Measurements from ENCODE around the gene PHKG1.
"Not testable (repeated sequence)": the region's sequence is repeated elsewhere in the genome, so short reads cannot be mapped to it uniquely, and the experiment has no call there.

The PHKG1 gene

DNA sequence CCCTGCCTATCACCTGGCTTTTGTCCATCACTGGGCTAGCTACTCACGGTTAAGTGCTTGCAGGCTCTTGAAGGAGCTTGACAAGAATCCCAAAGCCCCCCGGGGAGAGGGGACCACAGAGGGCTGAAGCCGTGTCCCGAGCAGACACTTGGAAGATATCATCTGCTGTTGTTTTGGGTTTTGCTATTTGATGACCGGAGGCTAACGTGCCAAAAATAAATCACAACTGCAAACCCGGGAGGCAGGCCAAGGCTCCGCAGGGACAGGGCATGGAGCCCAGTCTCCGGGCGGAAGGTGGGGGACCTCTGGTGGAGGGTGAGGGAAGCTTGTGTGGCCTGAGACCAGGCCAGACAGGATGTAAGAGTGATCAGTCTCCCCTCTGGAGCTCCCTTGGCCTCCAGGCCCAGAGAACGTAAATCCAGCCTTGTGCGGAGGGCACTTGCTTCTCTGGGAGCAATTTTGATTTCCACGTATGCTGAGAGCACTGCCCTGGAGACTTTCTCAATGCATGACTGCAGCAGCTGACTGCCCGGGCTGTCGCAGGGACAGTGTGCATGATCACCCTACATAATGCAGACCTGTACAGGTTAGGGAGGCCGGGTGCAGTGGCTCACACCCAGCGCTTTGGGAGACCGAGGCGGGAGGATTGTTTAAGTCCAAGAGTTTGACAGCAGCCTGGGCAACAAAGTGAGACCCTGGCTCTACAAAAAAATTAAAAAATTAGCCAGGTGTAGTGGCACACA, at the start of gene PHKG1:
PHKG1 (minus strand) TSS at position 164 of the 743 bp plus-strand sequence. CDS start 4,011 bp downstream, outside the sequence.
- peak; percentile 47 for ATAC-seq
- Mint-ChIP-seq H3K4me1 (no peaks in the 10 kb centered on the region), H3K27ac (peak within 1 kb of the TSS; percentile 51 to 74), H3K27me3 (no peaks in the 10 kb centered on the region), H3K4me3 (no peak within 1 kb of the TSS), H3K9me3 (no peaks in the 10 kb centered on the region)
- no peak for DNase-seq

DNA sequence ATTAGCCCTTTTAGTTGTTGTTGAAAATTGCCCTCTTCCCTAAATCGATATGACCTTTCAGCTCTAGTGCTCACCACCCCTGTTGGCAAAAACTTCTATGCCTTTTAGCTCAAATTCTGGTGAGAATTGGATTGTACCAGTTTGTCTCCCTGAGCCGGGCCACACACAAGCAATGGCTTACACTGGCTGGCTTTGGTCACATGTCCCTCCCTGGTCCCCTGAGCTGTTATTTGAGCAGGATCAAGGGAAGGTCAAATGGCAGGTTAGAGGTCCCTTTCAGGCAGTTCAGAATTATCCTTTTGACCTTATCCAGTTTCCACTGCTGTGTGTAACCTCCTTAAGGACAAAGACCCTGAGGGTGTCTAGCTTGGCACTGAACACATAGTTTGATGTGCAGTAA, 38.3 kb upstream of the PHKG1 start:
- H3K4me3 Mint-ChIP-seq, ATAC-seq, H3K9me3 Mint-ChIP-seq, DNase-seq, H3K27me3 Mint-ChIP-seq, H3K4me1 Mint-ChIP-seq, H3K27ac Mint-ChIP-seq: not testable (repeated sequence)

DNA sequence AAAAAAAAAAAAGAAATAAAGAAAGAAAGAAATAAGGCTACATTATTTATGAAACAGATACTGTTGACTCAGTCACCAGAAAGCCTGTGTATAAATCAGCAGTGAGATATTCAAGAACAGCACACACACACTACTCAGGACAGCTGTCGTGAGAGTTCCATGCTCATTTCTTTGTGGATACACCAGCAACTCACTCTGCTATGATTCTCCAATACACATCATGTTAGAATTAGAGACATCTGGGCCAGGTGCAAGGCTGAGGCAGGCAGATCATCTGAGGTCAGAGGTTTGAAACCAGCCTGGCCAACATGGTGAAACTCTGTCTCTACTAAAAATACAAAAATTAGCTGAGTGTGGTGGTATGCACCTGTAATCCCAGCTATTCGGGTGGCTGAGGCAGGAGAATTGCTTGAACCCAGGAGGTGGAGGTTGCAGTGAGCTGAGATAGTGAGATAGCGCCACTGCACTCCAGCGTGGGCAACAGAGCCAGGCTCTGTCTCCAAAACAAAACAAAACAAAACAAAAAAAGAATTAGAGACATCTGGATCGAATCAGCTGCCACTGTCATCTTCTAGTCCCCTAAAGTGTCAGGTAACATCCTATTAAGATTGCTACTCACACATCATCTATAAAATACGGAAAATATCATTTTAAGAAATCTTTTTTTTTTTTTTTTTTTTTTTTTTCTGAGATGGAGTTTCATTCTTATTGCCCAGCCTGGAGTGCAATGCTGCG, 34.7 kb upstream of the PHKG1 start:
- Mint-ChIP-seq H3K4me3 (no peak overlapping the region), H3K4me1 (no peaks in the 10 kb centered on the region), H3K9me3 (no peaks in the 10 kb centered on the region), H3K27ac (no peak overlapping the region), H3K27me3 (no peaks in the 10 kb centered on the region)
- no peak for ATAC-seq
- DNase-seq: no peak

DNA sequence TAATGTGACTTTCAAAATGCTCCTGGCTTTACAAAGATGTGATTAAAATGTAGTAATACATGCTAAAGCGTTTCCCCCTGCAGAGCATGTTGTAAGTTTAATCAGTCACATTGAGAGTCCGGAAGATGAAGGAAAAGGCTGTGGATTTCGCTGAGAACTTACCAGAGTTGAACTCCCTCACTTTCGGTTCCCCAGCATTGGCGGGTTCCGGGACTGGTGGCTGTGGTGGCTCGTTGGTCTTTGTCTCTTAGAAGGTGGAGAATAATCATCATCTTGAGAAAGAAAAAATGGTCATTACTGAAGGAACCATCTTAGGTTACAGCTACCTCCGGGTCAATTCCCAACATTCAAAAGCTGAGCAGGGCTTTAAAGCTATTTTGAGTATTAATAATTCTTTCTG, 33.1 kb upstream of the PHKG1 start:
- Mint-ChIP-seq H3K27me3 (no peaks in the 10 kb centered on the region), H3K9me3 (no peaks in the 10 kb centered on the region), H3K27ac (no peak overlapping the region)

DNA sequence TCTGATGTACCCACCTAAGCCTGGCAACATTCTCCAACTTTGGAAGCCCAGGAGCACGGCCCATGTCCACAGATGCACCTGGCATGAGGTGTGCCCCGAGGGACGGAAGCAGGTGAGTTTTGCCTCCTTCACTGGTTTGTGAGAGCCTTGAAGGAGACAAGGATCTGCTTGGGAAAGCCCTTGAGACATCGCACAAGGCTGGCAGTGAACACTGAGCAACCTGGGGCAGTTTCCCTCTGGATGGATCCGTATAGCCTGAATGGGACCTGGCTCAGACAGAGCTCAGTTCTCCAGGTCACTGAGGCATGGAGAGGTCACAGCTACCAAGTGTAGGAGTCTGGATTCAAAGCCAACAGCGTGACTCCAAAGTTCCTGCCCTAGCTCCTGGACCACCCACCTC, 32.2 kb upstream of the PHKG1 start:
- no peak overlapping the region for H3K27ac Mint-ChIP-seq
- no peak for ATAC-seq
- H3K4me3 Mint-ChIP-seq: no peak overlapping the region
- H3K4me1 Mint-ChIP-seq: no peaks in the 10 kb centered on the region
- DNase-seq: no peak
- H3K27me3 Mint-ChIP-seq: no peaks in the 10 kb centered on the region
- no peaks in the 10 kb centered on the region for H3K9me3 Mint-ChIP-seq

More for the DNA sequence above, 33.1 kb upstream of the PHKG1 start:
- ATAC-seq (no peak), DNase-seq (no peak)
- no peak overlapping the region for H3K4me3 Mint-ChIP-seq
- no peaks in the 10 kb centered on the region for H3K4me1 Mint-ChIP-seq

DNA sequence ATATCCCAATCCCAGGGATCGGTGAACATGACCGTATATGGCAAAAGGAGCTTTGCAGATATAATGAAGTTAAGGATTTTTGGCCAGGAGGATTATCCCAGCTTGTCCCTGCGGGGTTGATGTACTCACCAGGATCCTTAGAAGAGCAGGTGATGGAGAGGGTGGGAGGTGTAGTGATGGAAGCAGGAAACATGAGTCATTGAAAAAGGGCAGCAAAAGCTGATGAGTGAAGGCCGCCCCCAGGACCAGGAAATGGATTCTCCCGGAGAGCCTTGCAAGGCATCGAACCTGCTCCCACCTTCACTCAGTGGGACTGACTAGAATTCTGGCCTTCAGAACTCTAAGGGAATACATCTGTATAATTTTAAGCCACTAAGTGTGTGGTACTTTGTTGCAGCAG, 28.7 kb upstream of the PHKG1 start:
- H3K27me3 Mint-ChIP-seq: peaks cover 18% of the 10 kb centered on the region
- no peak for DNase-seq
- no peaks in the 10 kb centered on the region for H3K4me1 Mint-ChIP-seq

DNA sequence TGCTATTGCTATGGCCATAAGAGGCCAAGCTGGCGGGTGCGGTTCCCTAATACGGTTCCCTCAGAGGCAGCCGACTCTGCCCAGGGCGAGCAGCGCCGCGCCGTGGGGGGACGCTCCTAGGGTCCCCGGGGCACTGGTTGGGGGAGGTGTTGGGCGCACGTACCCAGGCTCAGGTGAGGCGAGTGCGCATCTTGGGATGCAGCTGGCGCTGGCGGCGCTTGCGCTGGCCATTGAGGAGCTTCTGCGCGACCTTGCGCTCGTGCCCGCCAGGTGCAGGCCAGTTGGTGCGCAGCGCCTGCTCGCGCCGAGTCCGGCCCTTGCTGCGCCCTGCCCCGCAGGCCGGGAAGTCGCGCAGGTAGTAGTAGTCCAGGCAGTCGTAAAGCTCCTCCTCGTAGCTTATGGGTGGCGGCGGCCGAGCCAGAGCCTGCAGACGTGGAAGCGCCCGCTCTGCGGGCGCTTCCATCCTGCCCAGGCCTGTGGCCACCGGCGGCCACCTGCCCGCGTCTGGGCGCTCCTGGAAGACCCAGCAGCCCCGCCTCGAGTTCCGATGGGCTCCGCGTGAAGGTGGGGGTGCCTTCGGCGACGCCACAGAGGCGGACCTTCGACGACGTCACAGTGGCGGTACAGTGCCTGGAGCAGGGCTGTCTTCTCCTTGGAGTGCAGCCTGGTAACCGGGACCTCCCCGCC, 23.2 kb upstream of the PHKG1 start, which contains the start of gene NUPR2:
NUPR2 (minus strand) TSS at position 566 of the 687 bp plus-strand sequence; CDS start at position 463, 103 bp downstream.
- peak; percentile 49 for ATAC-seq
- Mint-ChIP-seq H3K9me3 (no peaks in the 10 kb centered on the region), H3K27ac (no peak within 1 kb of the TSS), H3K27me3 (peaks cover 30% of the 10 kb centered on the region), H3K4me1 (peaks cover 4% of the 10 kb centered on the region), H3K4me3 (peak within 1 kb of the TSS; percentile 37 to 66)
- no peak for DNase-seq

More for the DNA sequence above, 28.7 kb upstream of the PHKG1 start:
- H3K27ac Mint-ChIP-seq: no peak overlapping the region
- ATAC-seq: no peak
- H3K4me3 Mint-ChIP-seq: no peak overlapping the region
- no peaks in the 10 kb centered on the region for H3K9me3 Mint-ChIP-seq

DNA sequence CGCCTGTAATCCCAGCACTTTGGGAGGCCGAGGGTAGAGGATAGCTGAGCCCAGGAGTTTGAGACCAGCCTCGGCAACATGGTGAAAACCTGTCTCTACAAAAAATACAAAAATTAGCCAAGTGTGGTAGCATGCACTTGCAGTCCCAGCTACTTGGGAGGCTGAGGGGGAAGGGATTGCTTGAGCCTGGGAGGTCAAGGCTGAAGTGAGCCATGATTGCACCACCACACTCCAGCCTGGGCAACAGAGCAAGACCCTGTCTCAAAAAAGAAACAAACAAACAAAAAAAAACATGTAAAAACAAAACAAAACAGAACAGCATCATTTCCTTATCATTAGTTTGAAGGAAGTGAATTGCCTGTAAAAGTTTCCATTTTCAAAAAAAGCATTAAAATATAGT, 19.5 kb upstream of the PHKG1 start:
- H3K27ac Mint-ChIP-seq, DNase-seq, H3K4me3 Mint-ChIP-seq, ATAC-seq, H3K9me3 Mint-ChIP-seq: not testable (repeated sequence)
- H3K4me1 Mint-ChIP-seq: peaks cover 24% of the 10 kb centered on the region
- peaks cover 19% of the 10 kb centered on the region for H3K27me3 Mint-ChIP-seq

DNA sequence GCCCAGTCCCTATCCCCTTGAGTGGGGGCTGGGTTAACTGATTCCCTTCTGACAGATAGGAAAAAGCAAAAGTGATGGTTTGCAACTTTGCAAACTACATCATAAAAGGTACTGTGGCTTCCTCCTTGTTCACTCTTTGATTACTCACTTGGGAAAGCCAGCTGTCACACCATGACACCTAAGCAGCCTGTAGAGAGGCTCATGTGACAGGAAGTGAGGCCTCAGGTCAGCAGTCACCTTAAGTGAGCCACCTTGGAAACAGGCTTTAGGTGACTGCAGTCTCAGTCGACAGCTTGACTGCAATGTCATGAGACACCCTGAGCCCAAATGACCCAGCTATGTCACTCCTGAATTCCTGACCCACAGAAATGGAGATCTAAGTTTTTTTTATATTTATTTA, 17.9 kb upstream of the PHKG1 start:
- peaks cover 3% of the 10 kb centered on the region for H3K27me3 Mint-ChIP-seq
- no peak overlapping the region for H3K27ac Mint-ChIP-seq
- DNase-seq (peak in 1 of 2 donors; percentile 26), ATAC-seq (peak; percentile 27)
- peaks cover 29% of the 10 kb centered on the region for H3K4me1 Mint-ChIP-seq
- H3K4me3 Mint-ChIP-seq: no peak overlapping the region
- H3K9me3 Mint-ChIP-seq: peaks cover 14 to 17% of the 10 kb centered on the region in 2 donors

DNA sequence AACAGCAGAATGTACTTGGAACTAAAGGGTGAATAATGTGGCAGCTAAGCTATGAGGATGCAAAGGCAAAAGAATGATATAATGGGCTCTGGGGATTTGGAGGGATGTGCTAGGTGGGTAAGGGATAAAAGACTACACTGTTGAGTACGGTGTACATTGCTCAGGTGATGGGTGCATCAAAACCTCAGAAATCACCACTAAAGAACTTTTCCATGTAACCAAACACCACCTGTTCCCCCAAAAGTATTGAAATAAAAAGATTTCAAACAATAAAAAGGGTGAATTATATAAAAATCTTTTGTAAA, 15.2 kb upstream of the PHKG1 start:
- DNase-seq (no peak), ATAC-seq (no peak)
- Mint-ChIP-seq H3K27ac (peak overlapping the region in 1 of 2 donors; percentile 99), H3K4me3 (peak overlapping the region; percentile 95 to 98), H3K9me3 (peaks cover 14 to 17% of the 10 kb centered on the region in 2 donors), H3K27me3 (no peaks in the 10 kb centered on the region), H3K4me1 (peaks cover 34% of the 10 kb centered on the region)

DNA sequence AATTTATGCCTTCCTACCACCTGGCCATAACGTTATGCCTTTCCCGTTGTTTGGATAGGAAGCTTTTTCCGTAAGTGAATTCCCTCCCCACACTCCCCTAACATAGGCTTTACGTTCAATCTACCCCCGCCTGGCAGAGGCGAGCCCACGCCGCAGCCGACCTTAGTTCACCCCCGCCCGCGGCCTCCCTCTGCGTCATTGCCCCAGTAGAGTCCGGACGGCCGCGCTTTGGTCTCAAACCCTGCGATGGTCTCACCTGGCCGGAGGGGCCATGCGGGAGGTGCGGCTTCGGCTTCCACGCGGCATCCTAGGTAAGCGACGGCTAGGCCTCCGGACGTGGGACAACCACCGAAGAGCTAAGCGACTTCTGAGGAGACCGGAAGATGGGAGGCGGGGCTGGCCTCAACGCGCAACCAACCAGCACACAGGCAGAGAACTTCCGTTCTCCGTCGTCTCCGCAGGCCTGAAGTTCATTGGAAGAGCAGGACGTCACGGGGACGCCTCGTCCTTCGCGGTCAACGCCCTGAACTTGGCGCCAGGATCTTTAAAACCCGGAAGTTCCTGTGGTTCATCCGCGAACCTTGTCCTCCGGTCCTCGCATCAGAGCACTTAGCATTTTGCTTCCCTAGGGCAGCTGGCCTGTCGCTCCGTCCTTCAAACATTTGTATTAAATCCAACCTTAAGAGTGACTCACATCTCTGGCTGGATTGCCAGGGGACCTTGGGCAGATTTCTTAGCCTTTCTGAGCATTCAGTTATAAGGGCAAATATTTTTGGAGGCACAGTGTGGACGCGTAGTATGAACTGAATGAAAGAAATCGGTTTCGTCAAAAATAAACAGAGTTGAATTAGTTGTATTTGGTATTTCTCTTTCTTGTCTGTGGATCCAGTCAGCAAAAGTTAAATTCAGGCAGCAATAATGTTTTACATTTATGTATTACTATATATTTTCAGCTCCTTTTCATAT, 13.6 kb upstream of the PHKG1 start, which contains the start of gene CHCHD2:
CHCHD2 (minus strand) TSS at position 369 of the 966 bp plus-strand sequence; CDS start at position 306, 63 bp downstream.
- peaks cover 34% of the 10 kb centered on the region for H3K4me1 Mint-ChIP-seq
- no peaks in the 10 kb centered on the region for H3K27me3 Mint-ChIP-seq
- peak within 1 kb of the TSS; percentile 95 to 98 for H3K4me3 Mint-ChIP-seq
- peaks cover 14 to 17% of the 10 kb centered on the region in 2 donors for H3K9me3 Mint-ChIP-seq
- ATAC-seq (peak; percentile 98), DNase-seq (peak; percentile 90 to 96)
- peak within 1 kb of the TSS; percentile 99 to 100 for H3K27ac Mint-ChIP-seq

DNA sequence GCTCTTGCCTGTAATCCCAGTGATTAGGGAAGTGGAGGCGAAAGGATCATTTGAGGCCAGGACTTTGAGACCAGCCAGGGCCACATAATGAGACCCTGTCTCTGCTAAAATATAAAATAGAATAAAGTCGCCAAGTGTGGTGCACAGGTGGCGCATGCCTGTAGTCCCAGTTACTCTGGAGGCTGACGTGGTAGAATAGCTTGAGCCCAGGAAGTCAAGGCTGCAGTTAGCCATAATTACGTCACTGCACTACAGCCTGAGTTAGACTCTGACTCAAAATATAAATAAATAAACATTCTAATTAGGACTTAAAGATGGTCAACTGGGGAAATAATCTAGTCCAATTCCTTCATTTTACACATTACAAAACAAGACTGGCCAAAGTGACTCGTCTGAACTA, 12.8 kb upstream of the PHKG1 start:
- H3K4me1 Mint-ChIP-seq: peaks cover 39% of the 10 kb centered on the region
- H3K27me3 Mint-ChIP-seq: no peaks in the 10 kb centered on the region
- peak overlapping the region; percentile 99 to 100 for H3K27ac Mint-ChIP-seq
- H3K4me3 Mint-ChIP-seq: peak overlapping the region; percentile 95 to 98
- DNase-seq (no peak), ATAC-seq (no peak)
- H3K9me3 Mint-ChIP-seq: peaks cover 14 to 17% of the 10 kb centered on the region in 2 donors

DNA sequence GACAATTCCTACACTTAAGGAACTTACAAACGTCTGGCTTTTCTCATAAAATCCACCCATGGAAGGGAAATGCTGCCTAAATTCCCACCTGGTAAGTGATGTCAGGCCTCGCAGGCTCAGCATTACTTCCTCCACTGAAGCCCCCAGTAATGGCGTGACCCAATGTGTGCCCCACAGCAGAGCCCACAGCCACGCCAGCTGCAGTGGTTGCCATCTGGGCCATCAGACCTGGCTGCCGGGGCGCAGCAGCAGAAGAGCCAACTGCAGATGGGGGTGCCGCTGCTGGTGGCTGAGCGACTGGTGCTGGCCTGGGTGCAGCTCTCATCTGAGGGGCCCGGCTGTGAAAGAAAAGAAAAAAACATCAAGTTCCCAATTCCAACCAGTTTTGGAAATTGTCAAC, 11.4 kb upstream of the PHKG1 start:
- not testable (repeated sequence) for H3K27me3 Mint-ChIP-seq, ATAC-seq, H3K27ac Mint-ChIP-seq, DNase-seq
- Mint-ChIP-seq H3K4me3 (peak overlapping the region in 1 of 2 donors; percentile 26), H3K9me3 (peaks cover 14 to 17% of the 10 kb centered on the region in 2 donors), H3K4me1 (peaks cover 32% of the 10 kb centered on the region)

DNA sequence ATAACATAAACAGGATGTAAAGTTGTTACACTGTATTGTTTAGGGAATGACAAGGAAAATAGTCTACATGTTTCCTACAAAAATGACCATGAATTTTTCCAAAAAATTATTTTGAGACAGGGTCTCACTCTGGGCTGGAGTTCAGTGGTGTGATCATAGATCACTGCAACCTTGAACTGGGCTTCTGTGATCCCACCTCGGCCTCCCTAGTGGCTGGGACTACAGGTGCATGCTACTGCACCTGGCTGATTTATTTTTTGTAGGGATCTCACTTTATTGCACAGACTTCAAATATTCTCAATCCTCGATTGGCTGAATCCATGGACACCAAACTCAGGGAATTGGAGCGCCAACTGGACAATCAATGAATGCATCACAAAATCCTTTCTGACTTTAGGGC, 6.9 kb upstream of the PHKG1 start:
- DNase-seq (no peak), ATAC-seq (no peak)
- H3K4me1 Mint-ChIP-seq: peaks cover 9% of the 10 kb centered on the region

More for the DNA sequence above, 6.9 kb upstream of the PHKG1 start:
- H3K4me3 Mint-ChIP-seq: no peak overlapping the region
- H3K27me3 Mint-ChIP-seq: no peaks in the 10 kb centered on the region
- H3K9me3 Mint-ChIP-seq: no peaks in the 10 kb centered on the region
- no peak overlapping the region for H3K27ac Mint-ChIP-seq

Data from stimulated activated naive CD8-positive, alpha-beta T cell treated with anti-CD3 and anti-CD28 coated beads, Interleukin-15, amount 100 ng/mL, for 72 hours (primary cell).